ENCODE results near the gene LENG1. TPM values are rescaled to one million over a fixed set of nuclear protein-coding genes. Genes with fewer than 3 reads are reported as not detected.
A peak's percentile ranks its signal among the peaks of the same experiment; 100 is the strongest.

Gene LENG1
- total and polyA plus RNA-seq, 9 of the 15 experiments (the other 6 are each of a cell fraction or from before 2014, with no cell fraction given), result 0.30 to 10.5 (median 4.7) TPM

DNA sequence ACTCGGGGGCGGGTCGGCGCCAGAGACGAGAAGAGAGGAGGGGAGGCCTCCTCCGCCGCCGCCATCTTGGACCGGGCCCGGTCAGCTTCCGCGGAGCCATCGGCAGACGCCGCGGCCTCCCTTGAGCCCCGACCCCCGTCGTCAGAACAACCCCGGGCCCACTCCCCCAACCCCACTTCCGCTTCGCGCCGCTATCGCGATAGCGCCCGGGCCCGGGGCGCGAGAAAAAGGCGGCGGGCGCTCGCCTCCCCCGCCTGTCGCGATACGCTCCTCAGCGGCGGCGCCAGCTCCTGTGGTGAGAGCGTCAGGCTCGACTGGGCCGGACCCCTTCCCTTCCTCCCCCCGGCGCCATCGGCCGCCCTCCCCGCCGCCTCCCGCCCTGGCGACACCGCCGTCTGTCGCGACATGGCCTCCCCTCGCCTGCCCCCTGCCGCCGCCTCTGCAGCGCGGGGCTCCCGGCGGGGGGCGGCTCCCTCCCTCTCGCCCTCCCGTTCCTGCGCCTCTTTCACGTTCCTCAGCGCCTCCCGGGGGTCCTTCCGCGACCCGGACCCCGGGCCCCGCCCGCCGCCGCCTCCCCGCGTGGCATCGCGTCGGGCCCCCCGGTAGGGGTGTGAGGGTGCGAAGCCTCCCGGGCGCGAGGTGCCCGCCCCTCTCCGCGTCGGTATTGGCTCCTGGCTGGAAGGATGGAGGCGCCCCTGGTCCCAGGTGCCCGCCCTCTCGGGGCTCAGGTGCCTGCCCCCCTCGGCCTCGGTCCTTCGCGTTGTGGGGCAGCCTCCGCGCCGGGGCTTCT lies 21.6 kb downstream of the LENG1 start, which contains the start of gene CNOT3 (continued):
- TF ChIP-seq CHD1 (IDR thresholded peaks at IDR 0.05; ENCODE audit: low read length) (peak; percentile 94), SIN3A (IDR thresholded peaks at IDR 0.05; ENCODE audit: borderline replicate concordance in 2 of 2, control insufficient read depth in 1 of 2, low read depth in 2 of 2, low read length in 2 of 2) (peak in 1 of 2 experiments; percentile 1; a peak in 1 of 4 replicates), HMG20B (CRISPR knock-in tag; IDR thresholded peaks at IDR 0.05) (no peak), PPARD (CRISPR knock-in tag; IDR thresholded peaks at IDR 0.05) (no peak), ZNF324 (CRISPR knock-in tag; IDR thresholded peaks at IDR 0.05) (no peak), GABPB1 (CRISPR knock-in tag; IDR thresholded peaks at IDR 0.05) (peak; percentile 59), ZNF830 (CRISPR knock-in tag; IDR thresholded peaks at IDR 0.05) (no peak), RBBP5 (IDR thresholded peaks at IDR 0.05; ENCODE audit: borderline replicate concordance, insufficient read depth, low read length, poor library complexity, severe bottlenecking) (peak; percentile 49), ZC3H8 (IDR thresholded peaks at IDR 0.05) (no peak), ZNF77 (CRISPR knock-in tag; IDR thresholded peaks at IDR 0.05) (no peak), PYGO2 (tag; IDR thresholded peaks at IDR 0.05) (no peak), ZKSCAN3 (CRISPR knock-in tag; IDR thresholded peaks at IDR 0.05) (no peak)
- TF ChIP-seq, protein P1, sequence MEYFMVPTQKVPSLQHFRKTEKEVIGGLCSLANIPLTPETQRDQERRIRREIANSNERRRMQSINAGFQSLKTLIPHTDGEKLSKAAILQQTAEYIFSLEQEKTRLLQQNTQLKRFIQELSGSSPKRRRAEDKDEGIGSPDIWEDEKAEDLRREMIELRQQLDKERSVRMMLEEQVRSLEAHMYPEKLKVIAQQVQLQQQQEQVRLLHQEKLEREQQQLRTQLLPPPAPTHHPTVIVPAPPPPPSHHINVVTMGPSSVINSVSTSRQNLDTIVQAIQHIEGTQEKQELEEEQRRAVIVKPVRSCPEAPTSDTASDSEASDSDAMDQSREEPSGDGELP (CRISPR knock-in tag; IDR thresholded peaks at IDR 0.05; ENCODE audit: borderline replicate concordance), result no peak
- TF ChIP-seq, protein P2, sequence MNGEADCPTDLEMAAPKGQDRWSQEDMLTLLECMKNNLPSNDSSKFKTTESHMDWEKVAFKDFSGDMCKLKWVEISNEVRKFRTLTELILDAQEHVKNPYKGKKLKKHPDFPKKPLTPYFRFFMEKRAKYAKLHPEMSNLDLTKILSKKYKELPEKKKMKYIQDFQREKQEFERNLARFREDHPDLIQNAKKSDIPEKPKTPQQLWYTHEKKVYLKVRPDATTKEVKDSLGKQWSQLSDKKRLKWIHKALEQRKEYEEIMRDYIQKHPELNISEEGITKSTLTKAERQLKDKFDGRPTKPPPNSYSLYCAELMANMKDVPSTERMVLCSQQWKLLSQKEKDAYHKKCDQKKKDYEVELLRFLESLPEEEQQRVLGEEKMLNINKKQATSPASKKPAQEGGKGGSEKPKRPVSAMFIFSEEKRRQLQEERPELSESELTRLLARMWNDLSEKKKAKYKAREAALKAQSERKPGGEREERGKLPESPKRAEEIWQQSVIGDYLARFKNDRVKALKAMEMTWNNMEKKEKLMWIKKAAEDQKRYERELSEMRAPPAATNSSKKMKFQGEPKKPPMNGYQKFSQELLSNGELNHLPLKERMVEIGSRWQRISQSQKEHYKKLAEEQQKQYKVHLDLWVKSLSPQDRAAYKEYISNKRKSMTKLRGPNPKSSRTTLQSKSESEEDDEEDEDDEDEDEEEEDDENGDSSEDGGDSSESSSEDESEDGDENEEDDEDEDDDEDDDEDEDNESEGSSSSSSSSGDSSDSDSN (IDR thresholded peaks at IDR 0.05; ENCODE audit: borderline replicate concordance in 1 of 2, low read depth in 2 of 2, low read length in 2 of 2), result no peak
- TF ChIP-seq, protein P3, sequence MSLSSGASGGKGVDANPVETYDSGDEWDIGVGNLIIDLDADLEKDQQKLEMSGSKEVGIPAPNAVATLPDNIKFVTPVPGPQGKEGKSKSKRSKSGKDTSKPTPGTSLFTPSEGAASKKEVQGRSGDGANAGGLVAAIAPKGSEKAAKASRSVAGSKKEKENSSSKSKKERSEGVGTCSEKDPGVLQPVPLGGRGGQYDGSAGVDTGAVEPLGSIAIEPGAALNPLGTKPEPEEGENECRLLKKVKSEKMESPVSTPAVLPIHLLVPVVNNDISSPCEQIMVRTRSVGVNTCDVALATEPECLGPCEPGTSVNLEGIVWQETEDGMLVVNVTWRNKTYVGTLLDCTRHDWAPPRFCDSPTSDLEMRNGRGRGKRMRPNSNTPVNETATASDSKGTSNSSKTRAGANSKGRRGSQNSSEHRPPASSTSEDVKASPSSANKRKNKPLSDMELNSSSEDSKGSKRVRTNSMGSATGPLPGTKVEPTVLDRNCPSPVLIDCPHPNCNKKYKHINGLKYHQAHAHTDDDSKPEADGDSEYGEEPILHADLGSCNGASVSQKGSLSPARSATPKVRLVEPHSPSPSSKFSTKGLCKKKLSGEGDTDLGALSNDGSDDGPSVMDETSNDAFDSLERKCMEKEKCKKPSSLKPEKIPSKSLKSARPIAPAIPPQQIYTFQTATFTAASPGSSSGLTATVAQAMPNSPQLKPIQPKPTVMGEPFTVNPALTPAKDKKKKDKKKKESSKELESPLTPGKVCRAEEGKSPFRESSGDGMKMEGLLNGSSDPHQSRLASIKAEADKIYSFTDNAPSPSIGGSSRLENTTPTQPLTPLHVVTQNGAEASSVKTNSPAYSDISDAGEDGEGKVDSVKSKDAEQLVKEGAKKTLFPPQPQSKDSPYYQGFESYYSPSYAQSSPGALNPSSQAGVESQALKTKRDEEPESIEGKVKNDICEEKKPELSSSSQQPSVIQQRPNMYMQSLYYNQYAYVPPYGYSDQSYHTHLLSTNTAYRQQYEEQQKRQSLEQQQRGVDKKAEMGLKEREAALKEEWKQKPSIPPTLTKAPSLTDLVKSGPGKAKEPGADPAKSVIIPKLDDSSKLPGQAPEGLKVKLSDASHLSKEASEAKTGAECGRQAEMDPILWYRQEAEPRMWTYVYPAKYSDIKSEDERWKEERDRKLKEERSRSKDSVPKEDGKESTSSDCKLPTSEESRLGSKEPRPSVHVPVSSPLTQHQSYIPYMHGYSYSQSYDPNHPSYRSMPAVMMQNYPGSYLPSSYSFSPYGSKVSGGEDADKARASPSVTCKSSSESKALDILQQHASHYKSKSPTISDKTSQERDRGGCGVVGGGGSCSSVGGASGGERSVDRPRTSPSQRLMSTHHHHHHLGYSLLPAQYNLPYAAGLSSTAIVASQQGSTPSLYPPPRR (CRISPR knock-in tag; IDR thresholded peaks at IDR 0.05; ENCODE audit: borderline replicate concordance), result no peak
- TF ChIP-seq, protein P4, sequence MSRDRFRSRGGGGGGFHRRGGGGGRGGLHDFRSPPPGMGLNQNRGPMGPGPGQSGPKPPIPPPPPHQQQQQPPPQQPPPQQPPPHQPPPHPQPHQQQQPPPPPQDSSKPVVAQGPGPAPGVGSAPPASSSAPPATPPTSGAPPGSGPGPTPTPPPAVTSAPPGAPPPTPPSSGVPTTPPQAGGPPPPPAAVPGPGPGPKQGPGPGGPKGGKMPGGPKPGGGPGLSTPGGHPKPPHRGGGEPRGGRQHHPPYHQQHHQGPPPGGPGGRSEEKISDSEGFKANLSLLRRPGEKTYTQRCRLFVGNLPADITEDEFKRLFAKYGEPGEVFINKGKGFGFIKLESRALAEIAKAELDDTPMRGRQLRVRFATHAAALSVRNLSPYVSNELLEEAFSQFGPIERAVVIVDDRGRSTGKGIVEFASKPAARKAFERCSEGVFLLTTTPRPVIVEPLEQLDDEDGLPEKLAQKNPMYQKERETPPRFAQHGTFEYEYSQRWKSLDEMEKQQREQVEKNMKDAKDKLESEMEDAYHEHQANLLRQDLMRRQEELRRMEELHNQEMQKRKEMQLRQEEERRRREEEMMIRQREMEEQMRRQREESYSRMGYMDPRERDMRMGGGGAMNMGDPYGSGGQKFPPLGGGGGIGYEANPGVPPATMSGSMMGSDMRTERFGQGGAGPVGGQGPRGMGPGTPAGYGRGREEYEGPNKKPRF (IDR thresholded peaks at IDR 0.05; ENCODE audit: low read depth, low read length), result no peak

Measured in K562 (cell line).